ENCODE data around the gene MEGF6.

MEGF6 gene

DNA sequence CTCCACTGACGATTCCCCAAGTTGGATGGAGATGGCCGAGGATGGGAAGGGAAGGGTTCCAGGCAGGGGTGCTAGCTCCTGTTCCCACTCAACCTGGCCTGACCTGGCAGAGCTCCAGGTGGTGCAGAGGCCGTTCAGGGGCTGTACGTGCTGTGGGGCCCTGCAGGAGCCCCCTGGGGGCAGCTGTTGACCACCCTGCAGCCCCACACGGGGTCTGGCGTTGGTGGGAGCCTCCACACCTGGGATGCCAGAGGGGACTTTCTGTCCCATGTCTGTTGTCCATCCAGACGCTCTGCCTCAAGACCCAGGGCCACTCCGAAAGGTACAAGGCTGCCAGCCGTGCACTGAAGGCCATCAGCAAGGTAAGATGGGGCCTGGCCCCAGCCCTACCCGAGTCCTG lies 136.9 kb downstream of the MEGF6 start:
- no peak overlapping the region for H3K4me3 ChIP-seq (ENCODE audit: low read depth, low read length)

GRCh38 chr1:3474016-3474415 lies 137.3 kb downstream of the MEGF6 start:
- TF ChIP-seq, protein P1, sequence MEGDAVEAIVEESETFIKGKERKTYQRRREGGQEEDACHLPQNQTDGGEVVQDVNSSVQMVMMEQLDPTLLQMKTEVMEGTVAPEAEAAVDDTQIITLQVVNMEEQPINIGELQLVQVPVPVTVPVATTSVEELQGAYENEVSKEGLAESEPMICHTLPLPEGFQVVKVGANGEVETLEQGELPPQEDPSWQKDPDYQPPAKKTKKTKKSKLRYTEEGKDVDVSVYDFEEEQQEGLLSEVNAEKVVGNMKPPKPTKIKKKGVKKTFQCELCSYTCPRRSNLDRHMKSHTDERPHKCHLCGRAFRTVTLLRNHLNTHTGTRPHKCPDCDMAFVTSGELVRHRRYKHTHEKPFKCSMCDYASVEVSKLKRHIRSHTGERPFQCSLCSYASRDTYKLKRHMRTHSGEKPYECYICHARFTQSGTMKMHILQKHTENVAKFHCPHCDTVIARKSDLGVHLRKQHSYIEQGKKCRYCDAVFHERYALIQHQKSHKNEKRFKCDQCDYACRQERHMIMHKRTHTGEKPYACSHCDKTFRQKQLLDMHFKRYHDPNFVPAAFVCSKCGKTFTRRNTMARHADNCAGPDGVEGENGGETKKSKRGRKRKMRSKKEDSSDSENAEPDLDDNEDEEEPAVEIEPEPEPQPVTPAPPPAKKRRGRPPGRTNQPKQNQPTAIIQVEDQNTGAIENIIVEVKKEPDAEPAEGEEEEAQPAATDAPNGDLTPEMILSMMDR (conservative IDR thresholded peaks at IDR 0.05; ENCODE audit: low read depth, low read length), result no peak
- no peak for DNase-seq (ENCODE audit: low read depth)
- no peak overlapping the region for H3K4me3 ChIP-seq (ENCODE audit: low read depth, low read length)

More for the DNA sequence above, 136.9 kb downstream of the MEGF6 start:
- TF ChIP-seq, protein P1 (conservative IDR thresholded peaks at IDR 0.05; ENCODE audit: low read depth, low read length), result no peak
- no peak for DNase-seq (ENCODE audit: low read depth)

- TF ChIP-seq, protein P1 (conservative IDR thresholded peaks at IDR 0.05; ENCODE audit: low read depth, low read length), result no peak
- peak; percentile 95 for DNase-seq (ENCODE audit: low read depth)
- H3K4me3 ChIP-seq (ENCODE audit: low read depth, low read length), result no peak overlapping the region
Measured at GRCh38 chr1:3473381-3473844, 137.9 kb downstream of the MEGF6 start.

- TF ChIP-seq, protein P1 (conservative IDR thresholded peaks at IDR 0.05; ENCODE audit: low read depth, low read length), result no peak
- no peak overlapping the region for H3K4me3 ChIP-seq (ENCODE audit: low read depth, low read length)
Measured at GRCh38 chr1:3472906-3473305, 138.4 kb downstream of the MEGF6 start.

DNA sequence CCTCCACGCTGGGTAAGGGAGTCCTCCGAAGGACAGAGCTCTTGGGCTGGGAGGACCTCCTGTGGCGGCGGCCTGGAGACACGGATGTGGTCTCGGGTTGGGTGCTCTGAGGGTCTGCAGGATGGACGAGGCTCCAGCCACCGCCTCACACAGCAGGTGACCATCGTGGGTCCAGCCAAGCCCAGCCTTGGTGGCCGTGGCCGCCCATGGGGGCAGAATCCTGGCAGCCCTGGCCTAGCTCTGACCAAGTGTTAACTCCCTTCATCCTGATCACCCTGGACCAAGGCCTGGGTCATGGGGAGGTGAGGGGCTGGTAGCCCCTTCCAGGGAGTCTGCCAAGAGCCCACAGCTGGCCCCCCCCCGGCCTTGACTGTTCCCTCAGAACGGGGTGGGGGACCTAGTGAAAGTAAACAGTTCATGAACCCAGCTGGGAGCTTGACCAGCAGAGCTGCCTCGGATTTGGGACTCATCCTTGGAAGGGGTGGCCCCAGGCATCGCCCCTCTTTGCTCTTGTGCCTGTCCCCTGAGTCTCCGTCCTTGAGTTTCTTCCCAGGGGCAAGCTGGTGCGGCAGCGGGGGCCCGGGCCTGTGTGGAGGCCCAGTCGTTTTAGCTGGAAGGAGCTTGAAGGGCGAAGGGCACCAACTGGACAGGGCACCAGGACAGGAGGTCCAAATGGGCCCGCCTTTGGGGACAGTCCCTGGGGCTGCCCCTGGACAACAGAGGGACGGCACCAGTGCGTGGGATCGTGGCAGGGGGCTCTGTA lies 139.0 kb downstream of the MEGF6 start:
- H3K4me3 ChIP-seq (ENCODE audit: low read depth, low read length), result no peak overlapping the region
- DNase-seq (ENCODE audit: low read depth), result no peak
- TF ChIP-seq, protein P1 (conservative IDR thresholded peaks at IDR 0.05; ENCODE audit: low read depth, low read length), result no peak

More at GRCh38 chr1:3472906-3473305, 138.4 kb downstream of the MEGF6 start:
- peak; percentile 23 for DNase-seq (ENCODE audit: low read depth)

DNA sequence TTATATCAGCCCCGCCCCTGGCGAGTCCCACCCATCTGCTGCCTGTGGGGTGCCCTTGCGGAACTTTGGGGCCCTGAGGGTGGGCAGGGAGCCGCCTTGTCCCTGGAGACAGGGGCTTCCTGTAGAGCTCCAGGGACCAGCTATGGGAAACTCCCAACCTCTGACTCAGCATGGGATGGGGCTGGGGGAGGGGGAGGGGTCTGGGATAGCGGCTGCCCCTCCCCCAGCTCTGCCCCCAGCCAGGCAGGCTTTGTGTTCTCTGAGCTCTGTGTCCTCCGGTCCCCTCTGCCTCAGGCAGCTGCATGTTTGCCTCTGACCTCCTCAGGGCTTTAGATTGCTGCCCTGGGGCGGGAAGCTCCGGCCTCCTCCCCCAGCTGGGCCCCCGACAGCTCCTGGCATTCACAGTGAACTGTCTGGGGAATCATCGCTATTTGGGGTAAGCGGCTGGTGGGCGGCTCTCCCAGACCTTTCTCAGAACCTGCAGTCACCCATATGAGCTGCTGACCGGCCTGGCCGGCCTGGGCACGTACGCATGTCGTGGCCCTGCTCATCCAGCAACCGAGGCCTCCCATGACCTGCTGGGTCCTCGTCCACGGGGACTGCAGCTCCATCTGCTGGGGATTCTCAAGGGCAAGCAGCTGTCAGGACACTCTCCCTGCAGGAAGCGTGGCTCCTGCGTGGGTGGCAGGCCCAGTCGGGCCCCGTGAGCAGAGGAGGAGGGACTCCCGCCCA lies 139.8 kb downstream of the MEGF6 start:
- TF ChIP-seq, protein P1 (conservative IDR thresholded peaks at IDR 0.05; ENCODE audit: low read depth, low read length), result peak; percentile 68
- peak; percentile 90 for DNase-seq (ENCODE audit: low read depth)
- H3K4me3 ChIP-seq (ENCODE audit: low read depth, low read length), result no peak overlapping the region
